AML-193 (cell line): ENCODE results near the gene OGDH.

Experiments used
- DNase-seq, 2 experiments: peaks; one replicate each; lab custom pipeline; 2025; lab: John Stamatoyannopoulos, UW

Gene OGDH

GRCh38 chr7:44637788-44638594 lies 31.6 kb downstream of the OGDH start:
- no peak for DNase-seq

- peak; percentile 67 to 72 for DNase-seq
Measured at GRCh38 chr7:44638611-44639557, 32.5 kb downstream of the OGDH start.

GRCh38 chr7:44639671-44640321 lies 33.4 kb downstream of the OGDH start:
- no peak for DNase-seq

- no peak for DNase-seq
Measured at GRCh38 chr7:44643206-44643605, 36.8 kb downstream of the OGDH start.

- no peak for DNase-seq
Measured at GRCh38 chr7:44645254-44645653, 38.8 kb downstream of the OGDH start.

- no peak for DNase-seq
Measured at GRCh38 chr7:44645696-44646095, 39.3 kb downstream of the OGDH start.

- no peak for DNase-seq
Measured at GRCh38 chr7:44646176-44646920, 39.9 kb downstream of the OGDH start.

GRCh38 chr7:44646921-44647636 lies 40.7 kb downstream of the OGDH start:
- DNase-seq = no peak

- DNase-seq = no peak
Measured at GRCh38 chr7:44647981-44648714, 41.7 kb downstream of the OGDH start.

- no peak for DNase-seq
Measured at GRCh38 chr7:44650242-44650641, 43.8 kb downstream of the OGDH start.

GRCh38 chr7:44650772-44651171 lies 44.3 kb downstream of the OGDH start:
- no peak for DNase-seq

- no peak for DNase-seq
Measured at GRCh38 chr7:44652535-44652934, 46.1 kb downstream of the OGDH start.

- DNase-seq = no peak
Measured at GRCh38 chr7:44654255-44654796, 47.9 kb downstream of the OGDH start.

- DNase-seq = no peak
Measured at GRCh38 chr7:44655341-44655740, 48.9 kb downstream of the OGDH start.

GRCh38 chr7:44658979-44659378 lies 52.6 kb downstream of the OGDH start:
- no peak for DNase-seq

- no peak for DNase-seq
Measured at GRCh38 chr7:44661233-44661632, 54.8 kb downstream of the OGDH start.

GRCh38 chr7:44664780-44665461 lies 58.5 kb downstream of the OGDH start:
- DNase-seq = no peak

GRCh38 chr7:44665531-44666213 lies 59.2 kb downstream of the OGDH start:
- DNase-seq = no peak

GRCh38 chr7:44666566-44666965 lies 60.1 kb downstream of the OGDH start:
- DNase-seq = no peak
